Natural killer cell (primary cell): ENCODE results near the gene DCST1. TPM values are rescaled to one million over a fixed set of nuclear protein-coding genes. Genes with fewer than 3 reads are reported as not detected.
A peak's percentile ranks its signal among the peaks of the same experiment; 100 is the strongest.

Experiments
- ATAC-seq, 3 donors: fragments of 150-1000 bp in 2 of 3; fragments of 200-7000 bp in 1 of 3; cut with Tn5 transposase; 1 replicate in 1 of 3; 2 replicates in 2 of 3; pipeline ENCODE4 v1.10.0; 2021; ENCODE audit warnings: mild to moderate bottlenecking in 2 of 3, moderate library complexity in 2 of 3
- DNase-seq, 2 donors: peaks; one replicate each; pipeline versions ENCODE4 v3.0.0 to v3.0.0-alpha.2; 2013 to 2021; ENCODE audit warnings: mixed read lengths in 1 of 2
- H3K27ac ChIP-seq: one replicate; pipeline ENCODE4 v1.5.1; 2013; ENCODE audit warnings: mild to moderate bottlenecking, low read length
- H3K27me3 ChIP-seq: one replicate; pipeline ENCODE4 v1.6.1; 2013; ENCODE audit warnings: low read length; ENCODE audit not compliant: control insufficient read depth, insufficient read depth
- H3K36me3 ChIP-seq: one replicate; pipeline ENCODE4 v1.6.1; 2013; ENCODE audit warnings: low read length; ENCODE audit not compliant: control insufficient read depth, insufficient read depth
- H3K4me1 ChIP-seq: one replicate; pipeline ENCODE4 v1.6.1; 2013; ENCODE audit warnings: low read length; ENCODE audit not compliant: control insufficient read depth, insufficient read depth
- H3K4me3 ChIP-seq: one replicate; pipeline ENCODE4 v1.5.1; 2013; ENCODE audit warnings: low read length
- H3K9me3 ChIP-seq: one replicate; pipeline ENCODE4 v1.6.1; 2013; ENCODE audit warnings: low read length; ENCODE audit not compliant: control insufficient read depth, insufficient read depth
- H3K27ac Mint-ChIP-seq, 2 donors: one replicate each; pipeline ENCODE4 v1.8.0; 2022; ENCODE audit warnings: mild to moderate bottlenecking in 2 of 2, mixed read lengths in 2 of 2, moderate library complexity in 1 of 2
- H3K27me3 Mint-ChIP-seq, 2 donors: one replicate each; pipeline ENCODE4 v1.8.0; 2022; ENCODE audit warnings: low read depth in 2 of 2, mixed read lengths in 2 of 2
- H3K36me3 Mint-ChIP-seq: one replicate; pipeline ENCODE4 v1.8.0; 2022; ENCODE audit warnings: mixed read lengths
- H3K4me1 Mint-ChIP-seq, 2 donors: one replicate each; pipeline ENCODE4 v1.8.0; 2022; ENCODE audit warnings: mixed read lengths in 2 of 2
- H3K4me3 Mint-ChIP-seq: one replicate; pipeline ENCODE4 v1.8.0; 2022; ENCODE audit warnings: mild to moderate bottlenecking, moderate library complexity, mixed read lengths
- H3K9me3 Mint-ChIP-seq, 2 donors: one replicate each; pipeline ENCODE4 v1.8.0; 2022; ENCODE audit warnings: mixed read lengths in 2 of 2
- CTCF ChIP-seq: fragments of 200-600 bp; IDR thresholded peaks from one replicate; pipeline ENCODE4 v1.8.0; 2022; ENCODE audit warnings: antibody characterized with exemption
- WGBS: methylation state at CpG from one replicate; pipeline ENCODE4 v1.1.7; 2013; ENCODE audit warnings: missing lambda C conversion rate; ENCODE audit not compliant: insufficient coverage; 5-methylcytosine and 5-hydroxymethylcytosine counted together
- intact Hi-C: fragments of 100-400 bp; cut with micrococcal nuclease; formaldehyde crosslinking; loops from one replicate; pipeline ENCODE4 v1.14.2; 2022
- total RNA-seq, 4 donors: library from RNA; stranded (reverse); fragments of 120-200 nt in 1 of 4; gene quantifications; one replicate each; pipeline versions ENCODE4 v1.2.3 to v1.2.4, GENCODE V29; 2013 to 2022

Gene DCST1
- total RNA-seq, 3 donors from 2014 or later (not counting 1 experiment from before 2014, with no cell fraction given) = 0.35 to 0.60 TPM; not detected in 1

GRCh38 chr1:155044365-155044764, 10.7 kb downstream of the DCST1 start:
- DNase-seq (no peak), ATAC-seq (no peak)
- H3K4me3 Mint-ChIP-seq = no peak overlapping the region
- intact Hi-C loops = no loop called here
- no peaks in the 10 kb centered on the region for H3K9me3 ChIP-seq
- no peak overlapping the region for H3K27ac ChIP-seq
- 84% methylated on average over 6 of the region's 6 CpGs for WGBS
- H3K9me3 Mint-ChIP-seq = no peaks in the 10 kb centered on the region
- peaks cover 0 to 7% of the 10 kb centered on the region in 2 donors for H3K4me1 Mint-ChIP-seq
- H3K4me3 ChIP-seq = no peak overlapping the region
- no peaks in the 10 kb centered on the region for H3K36me3 ChIP-seq
- H3K27me3 ChIP-seq = no peaks in the 10 kb centered on the region
- no peaks in the 10 kb centered on the region for H3K4me1 ChIP-seq
- no peak for TF ChIP-seq CTCF
- H3K36me3 Mint-ChIP-seq = no peaks in the 10 kb centered on the region
- H3K27ac Mint-ChIP-seq = no peak overlapping the region
- peaks cover 0 to 3% of the 10 kb centered on the region in 2 donors for H3K27me3 Mint-ChIP-seq

- H3K36me3 ChIP-seq = no peaks in the 10 kb centered on the region
- H3K4me3 ChIP-seq = no peak overlapping the region
- Mint-ChIP-seq H3K4me1 (peaks cover 6 to 13% of the 10 kb centered on the region in 2 donors), H3K36me3 (no peaks in the 10 kb centered on the region), H3K9me3 (no peaks in the 10 kb centered on the region), H3K27me3 (peaks cover 0 to 3% of the 10 kb centered on the region in 2 donors), H3K27ac (no peak overlapping the region), H3K4me3 (no peak overlapping the region)
- intact Hi-C loops = loop anchor here (1.0 kb wide), 2 partner anchors 16 to 40 kb away; no protein-coding TSS in a partner anchor
- H3K27me3 ChIP-seq = no peaks in the 10 kb centered on the region
- ATAC-seq (peak; percentile 83 to 99 (median 97)), DNase-seq (peak; percentile 38 to 81)
- H3K9me3 ChIP-seq = no peaks in the 10 kb centered on the region
- peaks cover 3% of the 10 kb centered on the region for H3K4me1 ChIP-seq
- WGBS = 58% methylated on average over 7 of the region's 7 CpGs
- TF ChIP-seq CTCF = peak; percentile 70
- no peak overlapping the region for H3K27ac ChIP-seq
Observed at GRCh38 chr1:155044812-155045657, 11.4 kb downstream of the DCST1 start.

- no peak overlapping the region for H3K27ac ChIP-seq
- DNase-seq (no peak), ATAC-seq (no peak)
- peaks cover 31% of the 10 kb centered on the region for H3K4me1 ChIP-seq
- no peaks in the 10 kb centered on the region for H3K27me3 ChIP-seq
- H3K4me3 ChIP-seq = no peak overlapping the region
- no peak for TF ChIP-seq CTCF
- intact Hi-C loops = no loop called here
- no peaks in the 10 kb centered on the region for H3K36me3 ChIP-seq
- Mint-ChIP-seq H3K4me3 (no peak overlapping the region), H3K4me1 (peaks cover 13 to 42% of the 10 kb centered on the region in 2 donors), H3K27ac (no peak overlapping the region), H3K9me3 (no peaks in the 10 kb centered on the region), H3K27me3 (peaks cover 0 to 2% of the 10 kb centered on the region in 2 donors), H3K36me3 (no peaks in the 10 kb centered on the region)
- 93% methylated on average over 8 of the region's 8 CpGs for WGBS
- H3K9me3 ChIP-seq = no peaks in the 10 kb centered on the region
Observed at GRCh38 chr1:155048449-155049334, 15.1 kb downstream of the DCST1 start.
